Myocyte (in vitro differentiated cells): ENCODE results near the gene RIBC2. TPM values are rescaled to one million over a fixed set of nuclear protein-coding genes. Genes with fewer than 3 reads are reported as not detected.
"Not testable (repeated sequence)": the region's sequence is repeated elsewhere in the genome, so short reads cannot be mapped to it uniquely, and the experiment has no call there.

Experiments used
- DNase-seq: peaks from one replicate; pipeline ENCODE4 v3.0.0-alpha.2; 2012; ENCODE audit warnings: low read depth
- total RNA-seq: library from RNA; depleted of rRNA; stranded (reverse); fragments of >200 nt; gene quantifications from 2 replicates; pipeline ENCODE4 v1.2.3, GENCODE V29; 2014

The RIBC2 gene
- total RNA-seq, 1 donor from 2014 or later: not detected

- DNase-seq: no peak
These were observed 10.8 kb downstream of the RIBC2 start for GRCh38 chr22:45424241-45424731.

- DNase-seq: peak; percentile 16
These were observed 11.6 kb downstream of the RIBC2 start for GRCh38 chr22:45425101-45425500.

GRCh38 chr22:45425531-45426265, 12.2 kb downstream of the RIBC2 start:
- DNase-seq: no peak

GRCh38 chr22:45426387-45426786, 12.9 kb downstream of the RIBC2 start:
- no peak for DNase-seq

- DNase-seq: no peak
These were observed 13.6 kb downstream of the RIBC2 start for GRCh38 chr22:45427114-45427513.

- no peak for DNase-seq
These were observed 15.2 kb downstream of the RIBC2 start for GRCh38 chr22:45428391-45429385.

- DNase-seq: no peak
These were observed 15.9 kb downstream of the RIBC2 start for GRCh38 chr22:45429424-45429823.

GRCh38 chr22:45429981-45430775, 16.7 kb downstream of the RIBC2 start:
- no peak for DNase-seq

GRCh38 chr22:45430871-45431270, 17.4 kb downstream of the RIBC2 start:
- DNase-seq: no peak

- no peak for DNase-seq
These were observed 21.5 kb downstream of the RIBC2 start for GRCh38 chr22:45434981-45435380.

GRCh38 chr22:45435544-45436139, 22.1 kb downstream of the RIBC2 start:
- peak; percentile 85 for DNase-seq

- not testable (repeated sequence) for DNase-seq
These were observed 23.5 kb downstream of the RIBC2 start for GRCh38 chr22:45436871-45437517.

GRCh38 chr22:45438336-45438735, 24.8 kb downstream of the RIBC2 start:
- no peak for DNase-seq

- DNase-seq: not testable (repeated sequence)
These were observed 27.2 kb downstream of the RIBC2 start for GRCh38 chr22:45440688-45441087.

- DNase-seq: peak; percentile 70
These were observed 27.6 kb downstream of the RIBC2 start for GRCh38 chr22:45441138-45441537.

- no peak for DNase-seq
These were observed 28.6 kb downstream of the RIBC2 start for GRCh38 chr22:45442116-45442515.

- no peak for DNase-seq
These were observed 30.7 kb downstream of the RIBC2 start for GRCh38 chr22:45444168-45444567.

- DNase-seq: no peak
These were observed 31.7 kb downstream of the RIBC2 start for GRCh38 chr22:45445031-45445710.

GRCh38 chr22:45446216-45446615, 32.7 kb downstream of the RIBC2 start:
- DNase-seq: no peak

GRCh38 chr22:45447596-45447995, 34.1 kb downstream of the RIBC2 start:
- not testable (repeated sequence) for DNase-seq
